ENCODE data around the gene WASL. TPM values are rescaled to one million over a fixed set of nuclear protein-coding genes. Genes with fewer than 3 reads are reported as not detected.

The WASL gene
- total RNA-seq, 1 experiment from 2014 or later, result 32.1 TPM

- no peaks in the 10 kb centered on the region for H3K9me3 ChIP-seq (ENCODE audit: low read depth, low read length, poor library complexity, severe bottlenecking)
- DNase-seq (ENCODE audit: low spot score), result peak; percentile 39
- H3K27me3 ChIP-seq (replicated peaks; ENCODE audit: insufficient read depth, low read depth, low read length, poor library complexity), result no peaks in the 10 kb centered on the region
- intact Hi-C loops (cut with micrococcal nuclease; ENCODE audit: unreplicated experiment), result no loop called here
- CTCF ChIA-PET, result no interaction called here
- no peak for TF ChIP-seq CTCF (conservative IDR thresholded peaks at IDR 0.05; ENCODE audit: low read depth, low read length)
- no peak for TF ChIP-seq EZH2 (IDR thresholded peaks at IDR 0.05; ENCODE audit: borderline replicate concordance, low read depth, low read length, poor library complexity, severe bottlenecking)
- peak overlapping the region; percentile 95 for H3K27ac ChIP-seq (ENCODE audit: low read depth, low read length, poor library complexity, severe bottlenecking)
- BruUV-seq (replicated peaks), result no TSS peak
- POLR2A ChIA-PET (ENCODE audit: low non-redundant PET), result no interaction called here
- no peaks in the 10 kb centered on the region for H3K36me3 ChIP-seq (ENCODE audit: insufficient read depth, low read length, poor library complexity, severe bottlenecking)
- peaks cover 47% of the 10 kb centered on the region for H3K4me1 ChIP-seq (ENCODE audit: insufficient read depth, low read length, poor library complexity, severe bottlenecking)
- H3K4me3 ChIP-seq (ENCODE audit: low read depth, low read length, poor library complexity, severe bottlenecking), result peak overlapping the region; percentile 76
These were observed 551 bp downstream of the WASL start for GRCh38 chr7:123748171-123748733.

GRCh38 chr7:123747620-123748141, 1.1 kb downstream of the WASL start:
- no peaks in the 10 kb centered on the region for H3K9me3 ChIP-seq (ENCODE audit: low read depth, low read length, poor library complexity, severe bottlenecking)
- peaks cover 47% of the 10 kb centered on the region for H3K4me1 ChIP-seq (ENCODE audit: insufficient read depth, low read length, poor library complexity, severe bottlenecking)
- POLR2A ChIA-PET (ENCODE audit: low non-redundant PET), result no interaction called here
- TF ChIP-seq EZH2 (IDR thresholded peaks at IDR 0.05; ENCODE audit: borderline replicate concordance, low read depth, low read length, poor library complexity, severe bottlenecking), result no peak
- TF ChIP-seq CTCF (conservative IDR thresholded peaks at IDR 0.05; ENCODE audit: low read depth, low read length), result no peak
- CTCF ChIA-PET, result no interaction called here
- DNase-seq (ENCODE audit: low spot score), result peak; percentile 71
- peak overlapping the region; percentile 95 for H3K27ac ChIP-seq (ENCODE audit: low read depth, low read length, poor library complexity, severe bottlenecking)
- no peaks in the 10 kb centered on the region for H3K36me3 ChIP-seq (ENCODE audit: insufficient read depth, low read length, poor library complexity, severe bottlenecking)
- no TSS peak for BruUV-seq (replicated peaks)
- H3K4me3 ChIP-seq (ENCODE audit: low read depth, low read length, poor library complexity, severe bottlenecking), result peak overlapping the region; percentile 76
- intact Hi-C loops (cut with micrococcal nuclease; ENCODE audit: unreplicated experiment), result no loop called here
- no peaks in the 10 kb centered on the region for H3K27me3 ChIP-seq (replicated peaks; ENCODE audit: insufficient read depth, low read depth, low read length, poor library complexity)

GRCh38 chr7:123746931-123747488, 1.8 kb downstream of the WASL start:
- DNase-seq (ENCODE audit: low spot score), result peak; percentile 23
- peak overlapping the region; percentile 95 for H3K27ac ChIP-seq (ENCODE audit: low read depth, low read length, poor library complexity, severe bottlenecking)
- POLR2A ChIA-PET (ENCODE audit: low non-redundant PET), result no interaction called here
- H3K9me3 ChIP-seq (ENCODE audit: low read depth, low read length, poor library complexity, severe bottlenecking), result no peaks in the 10 kb centered on the region
- BruUV-seq (replicated peaks), result TSS peak; percentile 45
- peak overlapping the region; percentile 76 for H3K4me3 ChIP-seq (ENCODE audit: low read depth, low read length, poor library complexity, severe bottlenecking)
- H3K36me3 ChIP-seq (ENCODE audit: insufficient read depth, low read length, poor library complexity, severe bottlenecking), result no peaks in the 10 kb centered on the region
- intact Hi-C loops (cut with micrococcal nuclease; ENCODE audit: unreplicated experiment), result no loop called here
- peaks cover 45% of the 10 kb centered on the region for H3K4me1 ChIP-seq (ENCODE audit: insufficient read depth, low read length, poor library complexity, severe bottlenecking)
- no peaks in the 10 kb centered on the region for H3K27me3 ChIP-seq (replicated peaks; ENCODE audit: insufficient read depth, low read depth, low read length, poor library complexity)
- CTCF ChIA-PET, result no interaction called here
- TF ChIP-seq EZH2 (IDR thresholded peaks at IDR 0.05; ENCODE audit: borderline replicate concordance, low read depth, low read length, poor library complexity, severe bottlenecking) (no peak), CTCF (conservative IDR thresholded peaks at IDR 0.05; ENCODE audit: low read depth, low read length) (no peak)

All from A673 (cell line).